A673 (cell line): ENCODE results near the gene DLG3.

ENCODE experiments used
- EZH2 ChIP-seq: fragments of 200-600 bp; sonication (generic); IDR thresholded peaks from 2 replicates; pipeline ENCODE4 v1.6.1; 2017; ENCODE audit warnings: borderline replicate concordance, low read depth, mild to moderate bottlenecking, mixed read lengths, antibody characterized with exemption, low read length; ENCODE audit not compliant: poor library complexity, severe bottlenecking
- TF ChIP-seq, protein P1 (sequence below): fragments of 300-800, 200-600 bp; sonication (generic); conservative IDR thresholded peaks from 2 replicates; pipeline ENCODE4 v1.5.1; 2017; ENCODE audit warnings: low read depth, mild to moderate bottlenecking, antibody characterized with exemption, low read length, moderate library complexity, mixed read lengths

DNA sequence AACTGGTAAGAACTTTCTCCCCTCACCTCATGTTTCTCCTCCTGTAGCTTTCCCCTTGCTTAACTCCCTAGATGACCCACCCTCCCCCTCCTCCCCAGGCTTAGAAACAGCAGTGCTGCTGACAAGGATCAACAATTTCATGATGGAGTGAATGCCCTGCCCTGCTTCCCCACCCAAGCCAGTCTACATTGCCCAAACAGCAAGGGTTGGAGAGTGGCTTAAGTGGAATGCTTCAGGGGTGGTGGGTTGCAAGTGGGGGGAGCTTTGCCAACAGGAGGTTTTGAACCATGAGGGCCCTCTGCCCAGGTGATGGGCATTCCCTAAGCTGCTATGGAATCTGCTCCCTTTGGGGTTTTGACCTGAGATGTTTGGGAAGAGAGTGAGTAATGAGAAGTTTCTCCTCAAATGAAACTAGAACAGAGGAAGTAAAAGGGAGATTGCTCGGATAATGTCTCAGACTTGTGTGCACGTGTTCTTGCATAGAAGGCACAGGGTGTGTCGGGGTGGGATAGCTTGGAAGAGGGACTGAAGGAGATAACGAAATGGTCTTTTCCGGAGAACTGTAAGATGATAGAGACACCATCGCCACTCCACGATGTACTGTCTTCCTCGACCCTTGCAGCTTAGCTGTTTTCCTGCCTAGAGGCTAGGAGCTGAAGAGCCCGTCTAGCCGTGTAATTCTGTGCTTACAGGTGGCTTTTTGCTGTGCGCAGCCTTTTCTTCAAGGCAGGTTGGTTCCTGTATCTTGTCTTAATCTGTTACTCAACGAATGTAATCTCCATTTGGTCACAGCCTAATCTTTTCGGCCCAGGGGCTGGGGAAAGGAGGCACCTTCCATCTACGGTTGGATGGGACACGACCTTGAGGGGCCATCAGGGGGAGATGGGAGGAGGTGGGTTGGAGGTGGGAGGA lies 11.4 kb upstream of the DLG3 start:
- TF ChIP-seq, protein P1, sequence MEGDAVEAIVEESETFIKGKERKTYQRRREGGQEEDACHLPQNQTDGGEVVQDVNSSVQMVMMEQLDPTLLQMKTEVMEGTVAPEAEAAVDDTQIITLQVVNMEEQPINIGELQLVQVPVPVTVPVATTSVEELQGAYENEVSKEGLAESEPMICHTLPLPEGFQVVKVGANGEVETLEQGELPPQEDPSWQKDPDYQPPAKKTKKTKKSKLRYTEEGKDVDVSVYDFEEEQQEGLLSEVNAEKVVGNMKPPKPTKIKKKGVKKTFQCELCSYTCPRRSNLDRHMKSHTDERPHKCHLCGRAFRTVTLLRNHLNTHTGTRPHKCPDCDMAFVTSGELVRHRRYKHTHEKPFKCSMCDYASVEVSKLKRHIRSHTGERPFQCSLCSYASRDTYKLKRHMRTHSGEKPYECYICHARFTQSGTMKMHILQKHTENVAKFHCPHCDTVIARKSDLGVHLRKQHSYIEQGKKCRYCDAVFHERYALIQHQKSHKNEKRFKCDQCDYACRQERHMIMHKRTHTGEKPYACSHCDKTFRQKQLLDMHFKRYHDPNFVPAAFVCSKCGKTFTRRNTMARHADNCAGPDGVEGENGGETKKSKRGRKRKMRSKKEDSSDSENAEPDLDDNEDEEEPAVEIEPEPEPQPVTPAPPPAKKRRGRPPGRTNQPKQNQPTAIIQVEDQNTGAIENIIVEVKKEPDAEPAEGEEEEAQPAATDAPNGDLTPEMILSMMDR: no peak
- no peak for TF ChIP-seq EZH2
